ENCODE results near the gene EXO5.
"Not testable (repeated sequence)": the region's sequence is repeated elsewhere in the genome, so short reads cannot be mapped to it uniquely, and the experiment has no call there.

Gene EXO5

GRCh38 chr1:40546957-40547356 lies 38.4 kb downstream of the EXO5 start:
- no peak for DNase-seq (ENCODE audit: extremely low read depth in 1 of 2, low read depth in 1 of 2)

- no peak for DNase-seq (ENCODE audit: extremely low read depth in 1 of 2, low read depth in 1 of 2)
Observed at GRCh38 chr1:40553017-40553416, 44.5 kb downstream of the EXO5 start.

- not testable (repeated sequence) for DNase-seq (ENCODE audit: extremely low read depth in 1 of 2, low read depth in 1 of 2)
Observed at GRCh38 chr1:40554807-40555206, 46.2 kb downstream of the EXO5 start.

GRCh38 chr1:40556121-40556520 lies 47.6 kb downstream of the EXO5 start:
- no peak for DNase-seq (ENCODE audit: extremely low read depth in 1 of 2, low read depth in 1 of 2)

- DNase-seq (ENCODE audit: extremely low read depth in 1 of 2, low read depth in 1 of 2), result not testable (repeated sequence)
Observed at GRCh38 chr1:40558241-40558640, 49.7 kb downstream of the EXO5 start.

GRCh38 chr1:40562185-40562584 lies 53.6 kb downstream of the EXO5 start:
- DNase-seq (ENCODE audit: extremely low read depth in 1 of 2, low read depth in 1 of 2), result no peak

- DNase-seq (ENCODE audit: extremely low read depth in 1 of 2, low read depth in 1 of 2), result no peak
Observed at GRCh38 chr1:40563266-40563665, 54.7 kb downstream of the EXO5 start.

GRCh38 chr1:40564506-40564905 lies 55.9 kb downstream of the EXO5 start:
- no peak for DNase-seq (ENCODE audit: extremely low read depth in 1 of 2, low read depth in 1 of 2)

- DNase-seq (ENCODE audit: extremely low read depth in 1 of 2, low read depth in 1 of 2), result no peak
Observed at GRCh38 chr1:40564913-40565312, 56.3 kb downstream of the EXO5 start.
